ENCODE measurements around the gene ATG7.

DNA sequence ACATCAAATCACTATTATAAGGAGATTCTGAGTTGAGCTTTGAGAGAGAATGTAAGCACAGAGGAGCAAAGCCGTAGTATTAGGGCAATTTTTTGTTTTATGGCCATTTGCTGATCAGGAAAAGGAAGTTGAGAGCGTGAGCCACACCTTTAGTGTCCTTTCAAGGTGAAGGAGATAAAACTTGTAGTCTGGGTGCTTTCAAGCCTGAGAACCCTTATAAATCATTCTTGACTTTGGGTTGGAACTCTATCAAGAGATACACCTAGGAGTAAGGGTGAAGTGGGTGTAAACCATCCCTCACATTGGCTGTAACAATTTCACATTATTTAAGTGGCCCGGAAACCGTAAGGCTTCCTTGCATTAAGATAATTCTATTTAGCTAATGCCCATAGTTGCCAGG is 122.2 kb downstream of the ATG7 start:
- TF ChIP-seq, protein P1, sequence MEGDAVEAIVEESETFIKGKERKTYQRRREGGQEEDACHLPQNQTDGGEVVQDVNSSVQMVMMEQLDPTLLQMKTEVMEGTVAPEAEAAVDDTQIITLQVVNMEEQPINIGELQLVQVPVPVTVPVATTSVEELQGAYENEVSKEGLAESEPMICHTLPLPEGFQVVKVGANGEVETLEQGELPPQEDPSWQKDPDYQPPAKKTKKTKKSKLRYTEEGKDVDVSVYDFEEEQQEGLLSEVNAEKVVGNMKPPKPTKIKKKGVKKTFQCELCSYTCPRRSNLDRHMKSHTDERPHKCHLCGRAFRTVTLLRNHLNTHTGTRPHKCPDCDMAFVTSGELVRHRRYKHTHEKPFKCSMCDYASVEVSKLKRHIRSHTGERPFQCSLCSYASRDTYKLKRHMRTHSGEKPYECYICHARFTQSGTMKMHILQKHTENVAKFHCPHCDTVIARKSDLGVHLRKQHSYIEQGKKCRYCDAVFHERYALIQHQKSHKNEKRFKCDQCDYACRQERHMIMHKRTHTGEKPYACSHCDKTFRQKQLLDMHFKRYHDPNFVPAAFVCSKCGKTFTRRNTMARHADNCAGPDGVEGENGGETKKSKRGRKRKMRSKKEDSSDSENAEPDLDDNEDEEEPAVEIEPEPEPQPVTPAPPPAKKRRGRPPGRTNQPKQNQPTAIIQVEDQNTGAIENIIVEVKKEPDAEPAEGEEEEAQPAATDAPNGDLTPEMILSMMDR (conservative IDR thresholded peaks at IDR 0.05) = no peak
- TF ChIP-seq EZH2 (IDR thresholded peaks at IDR 0.05; ENCODE audit: low read depth) = no peak

All from PC-9 (cell line).